ENCODE measurements around the gene ADAMTS2.
A peak's percentile ranks its signal among the peaks of the same experiment; 100 is the strongest.

The ADAMTS2 gene

GRCh38 chr5:179345433-179346321 lies at the start of gene ADAMTS2:
ADAMTS2 (minus strand) TSS chr5:179345461; CDS start chr5:179345328, 133 bp downstream.
- DNase-seq (ENCODE audit: low spot score): peak; percentile 89

- DNase-seq (ENCODE audit: low spot score): no peak
Observed at GRCh38 chr5:179393078-179393477, 47.8 kb upstream of the ADAMTS2 start.

- peak; percentile 7 for DNase-seq (ENCODE audit: low spot score)
Observed at GRCh38 chr5:179387151-179388110, 42.2 kb upstream of the ADAMTS2 start.

GRCh38 chr5:179385914-179386313 lies 40.7 kb upstream of the ADAMTS2 start:
- no peak for DNase-seq (ENCODE audit: low spot score)

GRCh38 chr5:179382486-179382885 lies 37.2 kb upstream of the ADAMTS2 start:
- no peak for DNase-seq (ENCODE audit: low spot score)

- no peak for DNase-seq (ENCODE audit: low spot score)
Observed at GRCh38 chr5:179381691-179382090, 36.4 kb upstream of the ADAMTS2 start.

- no peak for DNase-seq (ENCODE audit: low spot score)
Observed at GRCh38 chr5:179380211-179381035, 35.2 kb upstream of the ADAMTS2 start.

GRCh38 chr5:179379321-179379890 lies 34.1 kb upstream of the ADAMTS2 start:
- DNase-seq (ENCODE audit: low spot score): no peak

GRCh38 chr5:179378441-179379271 lies 33.4 kb upstream of the ADAMTS2 start:
- DNase-seq (ENCODE audit: low spot score): no peak

GRCh38 chr5:179378116-179378440 lies 32.8 kb upstream of the ADAMTS2 start:
- no peak for DNase-seq (ENCODE audit: low spot score)

- DNase-seq (ENCODE audit: low spot score): no peak
Observed at GRCh38 chr5:179377421-179378115, 32.3 kb upstream of the ADAMTS2 start.

GRCh38 chr5:179376701-179377420 lies 31.6 kb upstream of the ADAMTS2 start:
- no peak for DNase-seq (ENCODE audit: low spot score)

GRCh38 chr5:179375831-179376365 lies 30.6 kb upstream of the ADAMTS2 start:
- DNase-seq (ENCODE audit: low spot score): no peak

GRCh38 chr5:179375236-179375685 lies 30.0 kb upstream of the ADAMTS2 start:
- DNase-seq (ENCODE audit: low spot score): no peak

GRCh38 chr5:179374506-179375235 lies 29.4 kb upstream of the ADAMTS2 start:
- no peak for DNase-seq (ENCODE audit: low spot score)

GRCh38 chr5:179373961-179374505 lies 28.8 kb upstream of the ADAMTS2 start:
- DNase-seq (ENCODE audit: low spot score): no peak

- DNase-seq (ENCODE audit: low spot score): peak; percentile 77
Observed at GRCh38 chr5:179373101-179373934, 28.1 kb upstream of the ADAMTS2 start.
